CD4-positive, alpha-beta T cell treated with Interleukin-12 subunit alpha and Interleukin-12 subunit beta, for 1 hour (primary cell): ENCODE data around the gene CYP39A1.

Experiments
- DNase-seq: peaks from one replicate; pipeline ENCODE4 v3.0.0-alpha.2; 2020

The CYP39A1 gene, protein sequence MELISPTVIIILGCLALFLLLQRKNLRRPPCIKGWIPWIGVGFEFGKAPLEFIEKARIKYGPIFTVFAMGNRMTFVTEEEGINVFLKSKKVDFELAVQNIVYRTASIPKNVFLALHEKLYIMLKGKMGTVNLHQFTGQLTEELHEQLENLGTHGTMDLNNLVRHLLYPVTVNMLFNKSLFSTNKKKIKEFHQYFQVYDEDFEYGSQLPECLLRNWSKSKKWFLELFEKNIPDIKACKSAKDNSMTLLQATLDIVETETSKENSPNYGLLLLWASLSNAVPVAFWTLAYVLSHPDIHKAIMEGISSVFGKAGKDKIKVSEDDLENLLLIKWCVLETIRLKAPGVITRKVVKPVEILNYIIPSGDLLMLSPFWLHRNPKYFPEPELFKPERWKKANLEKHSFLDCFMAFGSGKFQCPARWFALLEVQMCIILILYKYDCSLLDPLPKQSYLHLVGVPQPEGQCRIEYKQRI

GRCh38 chr6:46652603-46653438 is at the start of gene CYP39A1, which contains the start of gene SLC25A27:
Gene CYP39A1 (minus strand): TSS chr6:46652818. CDS start chr6:46652582, 236 bp downstream.
Gene SLC25A27 (plus strand): TSS chr6:46652975. CDS start chr6:46653193, 218 bp downstream.
- peak; percentile 77 for DNase-seq

DNA sequence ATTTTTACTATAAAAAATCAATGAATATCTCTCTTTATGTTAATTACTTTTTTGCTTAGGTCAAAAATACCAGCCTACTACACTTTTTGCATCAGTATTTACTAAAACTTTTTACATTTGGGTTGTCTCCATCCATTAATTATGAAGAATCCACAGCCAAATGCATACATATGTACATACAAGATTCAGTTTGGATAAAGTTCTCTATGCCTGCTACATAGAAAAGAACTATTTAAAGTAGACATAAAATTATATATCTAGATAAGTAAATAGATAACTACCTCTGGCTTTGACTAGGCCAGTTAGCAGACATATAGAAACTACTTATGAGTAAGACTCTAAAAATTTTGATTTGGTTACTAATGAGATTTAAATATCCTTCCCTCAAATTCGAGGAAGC is 47.4 kb upstream of the CYP39A1 start:
- no peak for DNase-seq

- DNase-seq = no peak
Observed at GRCh38 chr6:46690911-46691451, 38.4 kb upstream of the CYP39A1 start.

- no peak for DNase-seq
Observed at GRCh38 chr6:46690141-46690755, 37.6 kb upstream of the CYP39A1 start.

- no peak for DNase-seq
Observed at GRCh38 chr6:46689657-46690056, 37.0 kb upstream of the CYP39A1 start.

- DNase-seq = no peak
Observed at GRCh38 chr6:46688966-46689335, 36.3 kb upstream of the CYP39A1 start.

- no peak for DNase-seq
Observed at GRCh38 chr6:46688117-46688965, 35.7 kb upstream of the CYP39A1 start.

GRCh38 chr6:46687619-46688097 is 35.0 kb upstream of the CYP39A1 start, which contains the start of gene TDRD6:
Gene TDRD6 (plus strand): TSS chr6:46687885. CDS start chr6:46688129, 244 bp downstream.
- DNase-seq = no peak

- DNase-seq = no peak
Observed at GRCh38 chr6:46684771-46685170, 32.2 kb upstream of the CYP39A1 start.

- DNase-seq = no peak
Observed at GRCh38 chr6:46677314-46677654, 24.7 kb upstream of the CYP39A1 start.

DNA sequence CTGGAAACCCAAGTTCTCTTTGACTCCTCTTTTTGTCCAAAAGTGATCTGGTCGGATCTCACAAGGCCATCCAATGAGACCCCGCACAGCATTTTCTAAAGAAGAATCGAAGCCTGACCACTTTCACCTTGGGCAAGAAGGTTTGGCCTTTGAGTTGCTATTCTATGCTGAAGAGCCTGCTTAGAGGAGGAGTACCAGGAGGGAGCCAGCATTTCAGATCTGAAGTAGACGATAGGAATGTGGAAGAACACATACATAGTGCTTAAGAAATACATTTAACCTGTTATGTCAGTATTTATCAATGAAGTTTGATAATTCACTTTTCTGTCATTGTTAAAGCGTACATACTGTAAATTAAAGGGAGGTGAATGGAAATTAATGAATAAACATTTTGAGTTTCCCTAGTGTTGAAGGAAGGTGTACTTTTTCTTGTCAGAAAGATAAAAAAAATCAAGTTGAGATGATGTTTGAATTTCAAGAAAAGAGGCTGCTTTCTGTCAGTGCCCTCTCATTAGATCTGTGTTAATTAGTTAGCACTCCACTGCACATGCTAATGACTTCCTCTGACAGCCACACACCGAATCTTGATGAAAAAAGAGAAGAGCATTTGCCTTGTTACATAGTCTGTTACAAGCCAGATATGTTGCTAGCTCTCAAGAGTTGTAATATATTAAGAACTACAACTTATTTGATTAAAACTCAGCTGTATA is 24.1 kb upstream of the CYP39A1 start:
- DNase-seq = no peak

GRCh38 chr6:46674410-46674809 is 21.8 kb upstream of the CYP39A1 start:
- no peak for DNase-seq

GRCh38 chr6:46667377-46667776 is 14.8 kb upstream of the CYP39A1 start:
- no peak for DNase-seq

DNA sequence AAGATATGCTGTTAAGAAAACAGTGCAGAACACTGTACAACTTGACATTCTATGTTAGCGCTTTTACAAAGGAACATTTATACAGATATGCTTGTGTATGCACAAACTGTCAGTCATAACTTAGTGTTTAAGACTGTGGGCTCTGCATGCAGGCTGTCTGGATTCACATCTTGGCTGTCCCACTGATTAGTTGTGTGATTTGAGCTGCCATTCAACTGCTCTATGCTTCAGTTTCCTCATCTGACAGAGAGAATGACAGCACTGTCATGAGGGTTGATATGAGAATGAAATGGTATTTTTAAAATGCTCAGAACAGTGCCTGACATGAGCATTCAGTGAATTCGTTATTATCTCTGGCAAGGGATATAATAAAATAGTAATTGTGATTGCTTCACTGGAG is 8.9 kb upstream of the CYP39A1 start:
- no peak for DNase-seq

- no peak for DNase-seq
Observed at GRCh38 chr6:46657642-46658041, 5.0 kb upstream of the CYP39A1 start.

DNA sequence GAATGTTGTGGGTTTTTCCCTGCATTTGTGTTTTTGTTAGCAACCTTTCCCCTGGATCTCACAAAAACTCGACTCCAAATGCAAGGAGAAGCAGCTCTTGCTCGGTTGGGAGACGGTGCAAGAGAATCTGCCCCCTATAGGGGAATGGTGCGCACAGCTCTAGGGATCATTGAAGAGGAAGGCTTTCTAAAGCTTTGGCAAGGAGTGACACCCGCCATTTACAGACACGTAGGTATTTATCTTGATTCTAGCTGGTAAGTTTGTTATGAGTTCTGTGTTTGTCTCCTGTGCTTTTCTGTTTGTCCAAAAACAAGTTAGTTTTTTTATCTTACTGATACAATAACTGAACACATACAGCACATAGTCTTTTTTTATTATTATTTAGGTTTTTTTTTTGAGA is 3.2 kb upstream of the CYP39A1 start:
- no peak for DNase-seq

DNA sequence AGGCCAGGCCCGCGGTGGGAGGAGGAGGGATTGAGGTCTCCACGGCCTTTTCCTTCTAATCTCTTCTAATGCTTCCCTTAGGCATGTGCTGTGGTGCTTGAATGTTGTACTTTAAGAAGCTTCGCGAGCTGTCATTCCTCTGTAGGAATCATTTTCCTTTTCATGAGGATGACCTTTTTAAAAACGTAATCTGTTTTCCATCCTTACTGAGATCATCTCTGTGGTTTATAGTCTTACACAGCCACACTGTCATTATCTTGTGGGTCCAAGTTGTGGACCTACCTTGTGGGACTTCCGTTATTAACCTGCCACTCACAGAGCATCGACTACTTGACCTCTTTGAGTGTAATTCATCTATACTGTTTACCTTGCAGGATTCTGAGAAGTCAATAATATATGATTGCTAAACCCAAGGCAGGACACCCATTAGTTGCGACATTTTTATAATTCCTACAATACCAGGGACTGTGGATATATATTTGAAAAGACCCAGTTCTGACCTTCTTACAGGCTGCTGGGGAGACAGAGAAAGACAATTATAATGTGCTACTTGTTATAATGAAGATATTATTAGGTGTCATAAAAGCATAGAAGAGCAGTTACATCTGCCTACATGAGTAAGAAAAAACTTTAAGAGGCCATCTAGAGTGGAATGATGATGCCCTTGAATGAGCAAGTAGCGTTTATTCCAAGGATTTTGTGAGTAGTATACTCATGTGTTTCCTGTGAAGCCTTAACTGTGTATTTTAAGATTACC is 999 bp upstream of the CYP39A1 start:
- DNase-seq = no peak

- DNase-seq = no peak
Observed at GRCh38 chr6:46652232-46652602, 401 bp downstream of the CYP39A1 start.

DNA sequence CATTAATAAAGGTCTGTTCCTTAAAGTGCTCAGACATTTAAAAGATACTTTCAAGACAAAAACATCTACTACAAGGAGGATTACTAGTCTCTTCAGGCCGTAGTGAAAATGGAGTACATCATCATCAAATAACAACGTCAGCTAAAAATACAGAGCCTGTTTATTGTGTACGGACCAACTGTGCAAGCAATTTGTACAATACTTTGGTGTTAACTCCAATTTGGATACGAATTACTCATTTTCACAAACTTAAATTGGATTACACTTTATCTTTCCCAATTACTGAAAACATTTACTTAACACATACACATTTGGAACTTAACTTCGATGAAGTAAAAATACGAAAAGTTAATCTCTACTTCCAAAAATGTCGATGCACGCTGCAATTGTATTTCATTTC is 802 bp downstream of the CYP39A1 start:
- DNase-seq = no peak

- DNase-seq = no peak
Observed at GRCh38 chr6:46651006-46651405, 1.6 kb downstream of the CYP39A1 start.
